ENCODE results near the gene OR4K2. TPM values are rescaled to one million over a fixed set of nuclear protein-coding genes. Genes with fewer than 3 reads are reported as not detected.
A peak's percentile ranks its signal among the peaks of the same experiment; 100 is the strongest.

The OR4K2 gene
- total RNA-seq, 4 donors from 2014 or later, result not detected

- no peak overlapping the region for H3K27ac ChIP-seq
- WGBS, 2 donors, result 31 to 39% methylated on average over 6 of the region's 6 CpGs
- no peaks in the 10 kb centered on the region for H3K36me3 ChIP-seq
- no peaks in the 10 kb centered on the region for H3K9me3 ChIP-seq
- TF ChIP-seq CTCF (IDR thresholded peaks at IDR 0.05), result no peak
- TF ChIP-seq POLR2A (IDR thresholded peaks at IDR 0.05), result no peak
- no peaks in the 10 kb centered on the region for H3K27me3 ChIP-seq
- no peak overlapping the region for H3K4me3 ChIP-seq (replicated peaks in 1 of 3)
- intact Hi-C loops (cut with DNase I), result no loop called here
- no peak for DNase-seq
- H3K4me1 ChIP-seq, result no peaks in the 10 kb centered on the region
Measured at GRCh38 chr14:19873178-19873577, 1.8 kb upstream of the OR4K2 start.

GRCh38 chr14:19878029-19878642 lies 3.2 kb downstream of the OR4K2 start:
- no peak overlapping the region for H3K4me3 ChIP-seq (replicated peaks in 1 of 3)
- H3K4me1 ChIP-seq, result no peaks in the 10 kb centered on the region
- TF ChIP-seq POLR2A (IDR thresholded peaks at IDR 0.05) (no peak), CTCF (IDR thresholded peaks at IDR 0.05) (peak in 2 of 6 experiments; percentile 7 to 11)
- H3K36me3 ChIP-seq, result no peaks in the 10 kb centered on the region
- intact Hi-C loops (cut with DNase I), result no loop called here
- H3K9me3 ChIP-seq, result no peaks in the 10 kb centered on the region
- H3K27ac ChIP-seq, result no peak overlapping the region
- no peaks in the 10 kb centered on the region for H3K27me3 ChIP-seq
- DNase-seq, result no peak

- intact Hi-C loops (cut with DNase I), result no loop called here
- no peak overlapping the region for H3K27ac ChIP-seq
- H3K36me3 ChIP-seq, result no peaks in the 10 kb centered on the region
- no peaks in the 10 kb centered on the region for H3K4me1 ChIP-seq
- H3K4me3 ChIP-seq (replicated peaks in 1 of 3), result no peak overlapping the region
- no peak for DNase-seq
- no peaks in the 10 kb centered on the region for H3K27me3 ChIP-seq
- WGBS, 2 donors, result 40 to 62% methylated on average over 2 of the region's 2 CpGs
- TF ChIP-seq CTCF (IDR thresholded peaks at IDR 0.05) (no peak), POLR2A (IDR thresholded peaks at IDR 0.05) (no peak)
- H3K9me3 ChIP-seq, result no peaks in the 10 kb centered on the region
Measured at GRCh38 chr14:19895282-19895681, 20.3 kb downstream of the OR4K2 start.

- H3K36me3 ChIP-seq, result no peaks in the 10 kb centered on the region
- no peak overlapping the region for H3K4me3 ChIP-seq (replicated peaks in 1 of 3)
- TF ChIP-seq POLR2A (IDR thresholded peaks at IDR 0.05) (no peak), CTCF (IDR thresholded peaks at IDR 0.05) (no peak)
- H3K27me3 ChIP-seq, result no peaks in the 10 kb centered on the region
- no peaks in the 10 kb centered on the region for H3K9me3 ChIP-seq
- H3K4me1 ChIP-seq, result no peaks in the 10 kb centered on the region
- intact Hi-C loops (cut with DNase I), result no loop called here
- no peak for DNase-seq
- WGBS, 2 donors, result 70 to 76% methylated on average over 3 of the region's 3 CpGs
- H3K27ac ChIP-seq, result no peak overlapping the region
Measured at GRCh38 chr14:19900999-19901398, 26.1 kb downstream of the OR4K2 start.

GRCh38 chr14:19902409-19902808 lies 27.5 kb downstream of the OR4K2 start:
- Histone ChIP-seq H3K27ac (no peak overlapping the region), H3K4me3 (replicated peaks in 1 of 3) (no peak overlapping the region), H3K36me3 (no peaks in the 10 kb centered on the region), H3K27me3 (no peaks in the 10 kb centered on the region), H3K9me3 (no peaks in the 10 kb centered on the region), H3K4me1 (no peaks in the 10 kb centered on the region)
- DNase-seq, result no peak
- intact Hi-C loops (cut with DNase I), result no loop called here
- WGBS, 2 donors, result 81 to 85% methylated on average over 4 of the region's 4 CpGs
- TF ChIP-seq POLR2A (IDR thresholded peaks at IDR 0.05), result no peak
- TF ChIP-seq CTCF (IDR thresholded peaks at IDR 0.05), result no peak

Measured in thyroid gland (tissue), 4 donors.